Measurements from ENCODE around the gene DUSP18. TPM values are rescaled to one million over a fixed set of nuclear protein-coding genes. Genes with fewer than 3 reads are reported as not detected.
A peak's percentile ranks its signal among the peaks of the same experiment; 100 is the strongest.

The DUSP18 gene
- polyA plus RNA-seq, 3 donors = 13.2 to 34.5 (median 18.9) TPM

- peaks cover 12 to 23% (median 17%) of the 10 kb centered on the region in 3 donors for H3K27me3 Mint-ChIP-seq (ENCODE audit: low read depth in 3 of 3)
- no peaks in the 10 kb centered on the region for H3K9me3 ChIP-seq (replicated peaks in 1 of 2; ENCODE audit: control insufficient read depth in 1 of 2, insufficient read depth in 1 of 2, low read length in 2 of 2)
- H3K4me3 Mint-ChIP-seq = peak overlapping the region; percentile 91 to 97
- DNase-seq = no peak
- H3K9me3 Mint-ChIP-seq = peaks cover 0 to 2% (median 0%) of the 10 kb centered on the region in 7 donors
- intact Hi-C loops (cut with micrococcal nuclease) = loop anchor here in 1 of 2 donors (5.0 kb wide), 1 partner anchor 76 kb away; the partner anchor contains the start of gene PES1
- H3K27ac ChIP-seq (ENCODE audit: low read depth in 1 of 2, low read length in 2 of 2) = no peak overlapping the region
- no peak for TF ChIP-seq CTCF (IDR thresholded peaks at IDR 0.05)
- peak overlapping the region in 4 of 7 donors; percentile 75 to 93 (median 85) for H3K27ac Mint-ChIP-seq
- H3K36me3 Mint-ChIP-seq = peaks cover 18 to 19% of the 10 kb centered on the region in 2 donors
- peaks cover 4% of the 10 kb centered on the region for H3K79me2 ChIP-seq (ENCODE audit: insufficient read depth, low read length)
- H4K20me1 ChIP-seq (ENCODE audit: insufficient read depth, low read length) = peaks cover 12% of the 10 kb centered on the region
- H3K4me3 ChIP-seq (replicated peaks in 1 of 3; ENCODE audit: low read depth in 2 of 3, low read length in 3 of 3) = peak overlapping the region; percentile 80 to 93 (median 92)
- H3K9ac ChIP-seq (ENCODE audit: insufficient read depth, low read length, poor library complexity, severe bottlenecking) = peak overlapping the region; percentile 77
- H3K4me2 ChIP-seq (replicated peaks; ENCODE audit: extremely low read depth, low read length, poor library complexity, severe bottlenecking) = peak overlapping the region; percentile 89
- peaks cover 19 to 26% of the 10 kb centered on the region in 2 donors for H3K4me1 ChIP-seq (ENCODE audit: control insufficient read depth in 1 of 2, insufficient read depth in 2 of 2, low read length in 2 of 2)
- H3K4me1 Mint-ChIP-seq = peaks cover 26% of the 10 kb centered on the region
- peaks cover 6 to 11% of the 10 kb centered on the region in 2 donors for H3K27me3 ChIP-seq (ENCODE audit: control insufficient read depth in 2 of 2, insufficient read depth in 2 of 2, low read length in 2 of 2)
- 44% methylated on average over 10 of the region's 10 CpGs for WGBS (ENCODE audit: insufficient coverage)
- H3K36me3 ChIP-seq (replicated peaks in 1 of 2; ENCODE audit: control insufficient read depth in 1 of 2, insufficient read depth in 2 of 2, low read length in 2 of 2) = peaks cover 15 to 23% of the 10 kb centered on the region in 2 donors
- peak overlapping the region; percentile 92 for H2AFZ ChIP-seq (ENCODE audit: insufficient read depth, low read depth, low read length, poor library complexity, severe bottlenecking)
Measured at GRCh38 chr22:30668386-30668710, 673 bp upstream of the DUSP18 start.

GRCh38 chr22:30667107-30667493 lies 575 bp downstream of the DUSP18 start:
- H3K9ac ChIP-seq (ENCODE audit: insufficient read depth, low read length, poor library complexity, severe bottlenecking) = peak overlapping the region; percentile 77
- peak in 1 of 3 donors; percentile 10 for DNase-seq
- peak overlapping the region; percentile 43 to 88 for H3K27ac ChIP-seq (ENCODE audit: low read depth in 1 of 2, low read length in 2 of 2)
- H3K36me3 Mint-ChIP-seq = peaks cover 30 to 31% of the 10 kb centered on the region in 2 donors
- H3K4me3 Mint-ChIP-seq = peak overlapping the region; percentile 91 to 97
- H3K27ac Mint-ChIP-seq = peak overlapping the region; percentile 77 to 94 (median 91)
- no peak for TF ChIP-seq CTCF (IDR thresholded peaks at IDR 0.05)
- WGBS (ENCODE audit: insufficient coverage) = 3% methylated on average over 17 of the region's 18 CpGs
- H4K20me1 ChIP-seq (ENCODE audit: insufficient read depth, low read length) = peaks cover 12% of the 10 kb centered on the region
- H3K4me1 ChIP-seq (ENCODE audit: control insufficient read depth in 1 of 2, insufficient read depth in 2 of 2, low read length in 2 of 2) = peaks cover 19 to 26% of the 10 kb centered on the region in 2 donors
- peaks cover 28 to 36% of the 10 kb centered on the region in 2 donors for H3K36me3 ChIP-seq (replicated peaks in 1 of 2; ENCODE audit: control insufficient read depth in 1 of 2, insufficient read depth in 2 of 2, low read length in 2 of 2)
- peak overlapping the region; percentile 80 to 93 (median 92) for H3K4me3 ChIP-seq (replicated peaks in 1 of 3; ENCODE audit: low read depth in 2 of 3, low read length in 3 of 3)
- H2AFZ ChIP-seq (ENCODE audit: insufficient read depth, low read depth, low read length, poor library complexity, severe bottlenecking) = peak overlapping the region; percentile 92
- H3K27me3 Mint-ChIP-seq (ENCODE audit: low read depth in 3 of 3) = peaks cover 12 to 23% (median 17%) of the 10 kb centered on the region in 3 donors
- H3K27me3 ChIP-seq (ENCODE audit: control insufficient read depth in 2 of 2, insufficient read depth in 2 of 2, low read length in 2 of 2) = peaks cover 6 to 11% of the 10 kb centered on the region in 2 donors
- intact Hi-C loops (cut with micrococcal nuclease) = loop anchor here (1.0 to 5.0 kb wide), 2 partner anchors 32 to 75 kb away; partner anchors contain the start of genes PES1 (in 1 of the 2) and SLC35E4 (in 1 of the 2)
- H3K9me3 ChIP-seq (replicated peaks in 1 of 2; ENCODE audit: control insufficient read depth in 1 of 2, insufficient read depth in 1 of 2, low read length in 2 of 2) = no peaks in the 10 kb centered on the region
- peaks cover 4% of the 10 kb centered on the region for H3K79me2 ChIP-seq (ENCODE audit: insufficient read depth, low read length)
- peak overlapping the region; percentile 89 for H3K4me2 ChIP-seq (replicated peaks; ENCODE audit: extremely low read depth, low read length, poor library complexity, severe bottlenecking)
- peaks cover 19% of the 10 kb centered on the region for H3K4me1 Mint-ChIP-seq
- H3K9me3 Mint-ChIP-seq = peaks cover 0 to 1% (median 0%) of the 10 kb centered on the region in 7 donors
